Measurements from ENCODE around the gene DEPDC5. TPM values are rescaled to one million over a fixed set of nuclear protein-coding genes. Genes with fewer than 3 reads are reported as not detected.
A peak's percentile ranks its signal among the peaks of the same experiment; 100 is the strongest.

DEPDC5 gene
- total RNA-seq, 1 experiment from 2014 or later = 28.1 TPM

DNA sequence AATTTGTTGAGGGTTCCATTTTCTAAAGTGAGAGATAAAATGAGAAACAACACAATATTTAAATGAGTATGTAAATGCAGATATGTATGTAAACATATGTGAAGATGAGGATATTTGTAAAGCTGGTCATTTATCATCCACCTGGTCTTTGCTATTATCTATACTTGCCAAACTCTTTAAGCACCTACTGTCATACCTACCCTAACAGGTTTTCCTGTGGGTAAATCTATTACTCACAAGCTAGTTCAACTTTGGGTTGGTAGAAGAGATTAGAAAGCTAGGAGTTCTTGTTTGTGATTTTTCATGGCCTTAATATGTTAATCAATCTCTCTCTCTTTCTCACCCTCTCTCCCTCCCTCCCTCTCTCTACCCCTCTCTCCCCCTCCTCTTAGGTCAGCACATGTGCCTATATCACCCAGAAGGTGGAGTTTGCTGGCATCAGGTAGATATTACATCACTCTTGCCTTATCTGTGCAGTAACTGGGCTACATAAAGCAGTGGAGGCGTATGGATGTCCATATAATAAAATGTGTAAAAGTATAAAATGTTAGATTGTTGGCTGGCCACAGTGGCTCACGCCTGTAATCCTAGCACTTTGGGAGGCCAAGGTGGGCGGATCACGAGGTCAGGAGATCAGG is 14.7 kb downstream of the DEPDC5 start:
- Histone ChIP-seq H3K27ac (peak overlapping the region; percentile 32; the same call in 1 of the 2 replicates), H3K9me2 (ENCODE audit: insufficient read depth) (no peaks in the 10 kb centered on the region), H3K27me3 (ENCODE audit: insufficient read depth, low read depth) (no peaks in the 10 kb centered on the region), H3K9me3 (ENCODE audit: insufficient read depth, low read depth) (no peaks in the 10 kb centered on the region), H3K4me3 (no peak overlapping the region), H3K4me2 (no peak overlapping the region), H3K79me2 (ENCODE audit: low read depth) (no peaks in the 10 kb centered on the region), H3K36me3 (ENCODE audit: low read depth) (peaks cover 20% of the 10 kb centered on the region; the same call in 1 of the 2 replicates), H4K20me1 (ENCODE audit: insufficient read depth) (no peaks in the 10 kb centered on the region), H2AFZ (no peak overlapping the region), H3K4me1 (replicated peaks; ENCODE audit: insufficient read depth) (no peaks in the 10 kb centered on the region), H3F3A (ENCODE audit: insufficient read depth, low read depth) (peaks cover 6% of the 10 kb centered on the region; the same call in 1 of the 2 replicates)
- TF ChIP-seq, protein P1, sequence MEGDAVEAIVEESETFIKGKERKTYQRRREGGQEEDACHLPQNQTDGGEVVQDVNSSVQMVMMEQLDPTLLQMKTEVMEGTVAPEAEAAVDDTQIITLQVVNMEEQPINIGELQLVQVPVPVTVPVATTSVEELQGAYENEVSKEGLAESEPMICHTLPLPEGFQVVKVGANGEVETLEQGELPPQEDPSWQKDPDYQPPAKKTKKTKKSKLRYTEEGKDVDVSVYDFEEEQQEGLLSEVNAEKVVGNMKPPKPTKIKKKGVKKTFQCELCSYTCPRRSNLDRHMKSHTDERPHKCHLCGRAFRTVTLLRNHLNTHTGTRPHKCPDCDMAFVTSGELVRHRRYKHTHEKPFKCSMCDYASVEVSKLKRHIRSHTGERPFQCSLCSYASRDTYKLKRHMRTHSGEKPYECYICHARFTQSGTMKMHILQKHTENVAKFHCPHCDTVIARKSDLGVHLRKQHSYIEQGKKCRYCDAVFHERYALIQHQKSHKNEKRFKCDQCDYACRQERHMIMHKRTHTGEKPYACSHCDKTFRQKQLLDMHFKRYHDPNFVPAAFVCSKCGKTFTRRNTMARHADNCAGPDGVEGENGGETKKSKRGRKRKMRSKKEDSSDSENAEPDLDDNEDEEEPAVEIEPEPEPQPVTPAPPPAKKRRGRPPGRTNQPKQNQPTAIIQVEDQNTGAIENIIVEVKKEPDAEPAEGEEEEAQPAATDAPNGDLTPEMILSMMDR (conservative IDR thresholded peaks at IDR 0.05) = no peak
- no peak for TF ChIP-seq EZH2 (IDR thresholded peaks at IDR 0.05; ENCODE audit: low read depth)
- no TSS peak for BruUV-seq (replicated peaks)
- ChIA-PET POLR2A (ENCODE audit: unreplicated experiment) (no interaction called here), CTCF (interaction anchor here (0.7 kb wide), 1 partner anchor 38 kb away, joined by 4 read pairs; no protein-coding TSS in a partner anchor)
- DNase-seq = peak in 1 of 2 experiments; percentile 67
- intact Hi-C loops (cut with micrococcal nuclease; ENCODE audit: unreplicated experiment) = no loop called here

DNA sequence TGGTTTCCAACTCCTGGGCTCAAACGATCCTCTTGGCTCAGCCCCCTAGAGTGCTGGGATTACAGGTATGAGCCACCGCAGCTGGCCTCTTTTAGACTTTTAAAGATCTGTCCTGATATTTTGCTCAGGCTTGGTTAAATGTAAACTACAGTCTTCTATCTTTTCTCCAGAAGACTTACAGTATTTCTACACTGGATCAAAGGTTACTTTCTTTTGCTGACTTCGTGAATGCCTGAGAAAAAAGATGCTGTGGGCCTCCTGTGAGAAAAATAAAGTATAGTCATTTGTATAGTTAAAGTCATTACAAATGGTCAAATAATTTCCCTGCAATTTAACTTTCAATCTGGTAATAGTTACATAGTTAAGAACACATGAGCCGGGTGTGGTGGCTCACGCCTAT is 19.6 kb downstream of the DEPDC5 start:
- intact Hi-C loops (cut with micrococcal nuclease; ENCODE audit: unreplicated experiment) = no loop called here
- TF ChIP-seq, protein P1 (conservative IDR thresholded peaks at IDR 0.05) = no peak
- TF ChIP-seq EZH2 (IDR thresholded peaks at IDR 0.05; ENCODE audit: low read depth) = no peak
- no peaks in the 10 kb centered on the region; the same call in 1 of the 2 replicates for H3K36me3 ChIP-seq (ENCODE audit: low read depth)

DNA sequence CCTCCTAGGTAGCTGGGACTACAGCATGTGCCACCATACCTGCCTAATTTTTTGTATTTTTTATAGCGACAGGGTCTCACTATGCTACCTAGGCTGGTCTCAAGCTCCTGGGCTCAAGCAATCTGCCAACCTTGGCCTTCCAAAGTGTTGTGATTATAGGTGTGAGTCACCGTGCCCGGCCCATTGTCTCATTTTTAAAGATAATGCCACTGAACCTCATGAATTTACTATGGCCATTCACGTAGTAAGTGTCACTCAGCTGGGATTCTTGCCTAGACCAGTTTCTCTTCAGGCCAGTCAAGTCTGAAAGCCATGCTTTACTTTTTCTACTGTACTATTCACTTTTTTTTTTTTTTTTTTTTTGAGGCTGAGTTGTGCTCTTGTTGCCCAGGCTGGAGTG is 22.4 kb downstream of the DEPDC5 start:
- Histone ChIP-seq H3K4me3 (no peak overlapping the region), H3K27me3 (ENCODE audit: insufficient read depth, low read depth) (no peaks in the 10 kb centered on the region), H4K20me1 (ENCODE audit: insufficient read depth) (no peaks in the 10 kb centered on the region), H3K9me2 (ENCODE audit: insufficient read depth) (no peaks in the 10 kb centered on the region), H3K4me2 (peak overlapping the region; percentile 16), H3K79me2 (ENCODE audit: low read depth) (no peaks in the 10 kb centered on the region), H2AFZ (no peak overlapping the region), H3K27ac (0 out of 2 replicates have a peak overlapping the region, but pooled peaks have one; percentile 25), H3K4me1 (replicated peaks; ENCODE audit: insufficient read depth) (peaks cover 10% of the 10 kb centered on the region), H3K9me3 (ENCODE audit: insufficient read depth, low read depth) (no peaks in the 10 kb centered on the region), H3K36me3 (ENCODE audit: low read depth) (peaks cover 15% of the 10 kb centered on the region), H3F3A (ENCODE audit: insufficient read depth, low read depth) (0 out of 2 replicates have a peak, but pooled peaks cover 5% of the 10 kb centered on the region)
- peak; percentile 75 to 89 for DNase-seq
- ChIA-PET CTCF (no interaction called here), POLR2A (ENCODE audit: unreplicated experiment) (no interaction called here)
- no TSS peak for BruUV-seq (replicated peaks)
- intact Hi-C loops (cut with micrococcal nuclease; ENCODE audit: unreplicated experiment) = no loop called here
- no peak for TF ChIP-seq EZH2 (IDR thresholded peaks at IDR 0.05; ENCODE audit: low read depth)
- TF ChIP-seq, protein P1 (conservative IDR thresholded peaks at IDR 0.05) = no peak

More for the DNA sequence above, 19.6 kb downstream of the DEPDC5 start:
- H3K4me2 ChIP-seq = no peak overlapping the region
- no peak overlapping the region for H2AFZ ChIP-seq
- H3K9me2 ChIP-seq (ENCODE audit: insufficient read depth) = no peaks in the 10 kb centered on the region
- no peaks in the 10 kb centered on the region for H4K20me1 ChIP-seq (ENCODE audit: insufficient read depth)
- 0 out of 2 replicates have a peak, but pooled peaks cover 5% of the 10 kb centered on the region for H3F3A ChIP-seq (ENCODE audit: insufficient read depth, low read depth)
- BruUV-seq (replicated peaks) = no TSS peak
- H3K27ac ChIP-seq = no peak overlapping the region
- peaks cover 10% of the 10 kb centered on the region for H3K4me1 ChIP-seq (replicated peaks; ENCODE audit: insufficient read depth)
- H3K4me3 ChIP-seq = no peak overlapping the region
- no peaks in the 10 kb centered on the region for H3K9me3 ChIP-seq (ENCODE audit: insufficient read depth, low read depth)
- ChIA-PET POLR2A (ENCODE audit: unreplicated experiment) (no interaction called here), CTCF (no interaction called here)
- H3K27me3 ChIP-seq (ENCODE audit: insufficient read depth, low read depth) = no peaks in the 10 kb centered on the region
- H3K79me2 ChIP-seq (ENCODE audit: low read depth) = no peaks in the 10 kb centered on the region
- no peak for DNase-seq

All from PC-9 (cell line).